Measurements from ENCODE around the gene STAT3.
"Not testable (repeated sequence)": the region's sequence is repeated elsewhere in the genome, so short reads cannot be mapped to it uniquely, and the experiment has no call there.

Gene STAT3

GRCh38 chr17:42380935-42381334, 7.3 kb downstream of the STAT3 start:
- DNase-seq = no peak

DNA sequence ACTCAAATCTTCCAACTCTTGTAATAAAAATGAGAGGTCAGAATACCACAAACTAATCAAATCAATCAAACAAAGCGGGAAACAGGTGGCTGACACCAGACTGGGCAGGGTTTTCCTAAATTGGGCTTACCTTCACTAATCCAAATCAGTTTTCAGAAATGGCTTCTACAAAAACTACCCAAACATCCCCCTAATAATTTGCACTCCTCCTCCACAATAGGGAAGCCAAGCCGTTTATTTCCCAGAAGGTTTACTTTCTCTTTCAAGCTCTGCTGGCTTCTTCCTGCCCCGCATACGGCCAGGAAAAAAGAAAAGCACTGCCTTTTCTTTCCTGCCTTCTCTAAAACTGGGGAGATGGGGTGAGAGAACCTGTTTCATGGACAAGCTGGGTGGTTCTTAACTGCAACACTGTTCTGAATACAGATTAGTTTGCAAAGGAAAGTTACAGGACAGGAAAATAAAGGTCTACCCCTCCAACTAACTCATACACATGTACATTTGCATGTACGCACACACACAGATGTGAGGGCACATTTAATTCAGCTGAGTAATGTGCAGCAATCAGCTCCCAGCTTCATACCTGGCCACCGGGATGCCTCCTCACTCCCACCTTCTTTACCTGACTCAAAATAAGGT, 9.2 kb downstream of the STAT3 start:
- peak in 2 of 3 experiments; percentile 58 to 60 for DNase-seq

GRCh38 chr17:42378359-42378958, 9.8 kb downstream of the STAT3 start:
- peak in 1 of 3 experiments; percentile 50 for DNase-seq

- DNase-seq = no peak
Observed at GRCh38 chr17:42373896-42374295, 14.3 kb downstream of the STAT3 start.

- DNase-seq = no peak
Observed at GRCh38 chr17:42372142-42372541, 16.1 kb downstream of the STAT3 start.

- not testable (repeated sequence) for DNase-seq
Observed at GRCh38 chr17:42368797-42369561, 19.3 kb downstream of the STAT3 start.

DNA sequence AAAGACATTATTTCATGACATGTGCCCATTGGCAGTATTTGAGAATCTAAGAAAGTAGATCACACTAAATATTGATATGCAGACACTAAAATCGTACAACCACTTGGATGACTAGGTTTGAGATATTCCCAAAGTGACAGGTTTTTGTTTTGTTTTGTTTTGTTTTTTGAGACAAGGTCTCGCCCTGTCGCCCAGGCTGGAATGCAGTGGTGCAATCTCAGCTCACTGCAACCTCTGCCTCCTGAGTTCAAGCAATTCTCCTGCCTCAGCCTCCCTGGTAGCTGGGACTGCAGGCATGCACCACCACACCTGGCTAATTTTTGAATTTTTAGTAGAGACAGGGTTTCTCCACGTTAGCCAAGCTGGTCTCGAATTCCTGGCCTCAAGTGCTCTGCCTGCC, 19.9 kb downstream of the STAT3 start:
- not testable (repeated sequence) for DNase-seq

DNA sequence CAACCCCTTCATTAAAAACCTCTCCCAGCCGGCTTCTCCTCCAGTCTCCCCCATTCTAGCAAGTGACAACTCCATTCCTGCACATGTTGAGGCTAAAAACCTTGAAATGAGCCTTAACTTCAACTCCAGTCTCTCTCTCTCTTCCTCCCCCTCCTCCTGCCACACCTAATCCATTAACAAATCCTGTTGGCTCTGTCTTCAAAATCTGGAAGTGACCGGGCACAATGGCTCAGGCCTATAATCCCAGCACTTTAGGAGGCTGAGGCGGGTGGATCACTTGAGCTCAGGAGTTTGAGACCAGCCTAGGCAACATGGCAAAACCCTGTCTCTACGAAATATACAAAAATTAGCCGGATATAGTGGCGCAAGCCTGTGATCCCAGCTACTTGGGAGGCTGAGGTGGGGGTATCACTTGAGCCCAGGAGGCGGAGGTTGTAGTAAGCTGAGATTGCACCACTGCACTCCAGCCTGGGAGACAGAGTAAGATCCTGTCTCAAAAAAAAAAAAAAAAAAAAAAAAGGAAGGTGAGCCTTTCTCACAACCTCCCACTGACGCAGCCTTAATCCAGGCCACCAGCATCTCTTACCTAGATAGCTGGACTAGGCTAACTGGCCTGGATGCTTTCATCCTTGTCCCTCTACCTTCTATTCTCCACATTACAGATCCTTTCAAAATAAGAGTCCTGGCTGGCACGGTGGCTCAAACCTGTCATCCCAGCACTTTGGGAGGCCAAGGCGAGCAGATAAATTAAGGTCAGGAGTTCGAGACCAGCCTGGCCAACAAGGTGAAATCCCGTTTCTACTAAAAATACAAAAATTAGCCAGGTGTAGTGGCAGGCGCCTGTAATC, 21.8 kb downstream of the STAT3 start:
- DNase-seq = not testable (repeated sequence)

DNA sequence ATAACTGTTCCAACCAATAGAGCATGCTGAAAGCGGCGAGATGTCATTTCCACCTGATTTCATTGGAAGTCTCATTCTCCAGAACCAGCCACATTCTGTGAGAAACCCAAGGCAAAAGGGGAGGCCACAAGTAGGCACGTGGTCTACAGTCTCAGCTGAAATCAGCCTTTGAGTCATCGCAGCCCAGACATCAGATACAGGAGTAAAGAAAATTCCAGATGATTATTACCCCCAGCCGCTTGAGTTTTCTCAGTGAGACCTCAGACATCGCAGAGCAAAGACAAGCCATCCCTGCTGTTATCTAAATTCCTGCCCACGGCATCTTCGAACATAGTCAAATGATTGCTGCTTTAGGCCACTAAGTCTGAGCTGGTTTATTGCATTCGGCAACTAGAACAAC, 23.1 kb downstream of the STAT3 start:
- no peak for DNase-seq

GRCh38 chr17:42363767-42364585, 24.3 kb downstream of the STAT3 start:
- no peak for DNase-seq

GRCh38 chr17:42363231-42363630, 25.0 kb downstream of the STAT3 start:
- DNase-seq = no peak

DNA sequence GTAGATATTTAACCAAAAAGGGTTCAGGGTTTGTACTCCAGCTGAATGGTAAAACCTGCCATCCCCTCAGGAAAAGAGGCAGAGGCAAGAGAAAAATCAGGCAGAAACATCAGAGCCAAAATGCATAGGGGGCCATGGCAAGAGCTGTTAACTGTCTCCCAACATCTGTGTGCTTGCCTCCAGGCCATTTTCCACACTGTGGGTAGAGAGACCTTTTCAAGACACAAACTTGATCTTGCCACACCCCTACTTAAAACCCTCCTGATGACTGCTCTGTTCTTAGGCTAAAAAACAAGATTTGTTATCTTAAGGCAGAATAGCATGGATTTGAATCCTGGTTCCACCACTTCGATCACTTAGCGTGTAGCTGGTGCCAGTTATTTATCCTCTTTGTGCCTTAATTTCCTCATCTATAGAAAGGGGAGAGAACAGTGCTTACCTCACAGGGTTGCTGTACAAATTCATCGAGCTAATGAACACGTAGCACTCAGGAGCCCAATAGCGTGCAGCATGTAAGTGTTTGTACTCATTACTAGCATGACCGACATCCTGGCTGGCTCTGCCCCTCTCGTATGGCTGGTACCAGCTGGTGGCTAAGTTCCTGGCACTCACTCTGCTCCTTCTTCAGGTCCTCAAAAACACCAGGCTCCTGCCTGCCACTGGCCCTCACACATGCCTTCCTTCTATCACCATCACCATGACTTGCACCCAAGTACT, 25.8 kb downstream of the STAT3 start:
- peak; percentile 2 to 22 (median 16) for DNase-seq

DNA sequence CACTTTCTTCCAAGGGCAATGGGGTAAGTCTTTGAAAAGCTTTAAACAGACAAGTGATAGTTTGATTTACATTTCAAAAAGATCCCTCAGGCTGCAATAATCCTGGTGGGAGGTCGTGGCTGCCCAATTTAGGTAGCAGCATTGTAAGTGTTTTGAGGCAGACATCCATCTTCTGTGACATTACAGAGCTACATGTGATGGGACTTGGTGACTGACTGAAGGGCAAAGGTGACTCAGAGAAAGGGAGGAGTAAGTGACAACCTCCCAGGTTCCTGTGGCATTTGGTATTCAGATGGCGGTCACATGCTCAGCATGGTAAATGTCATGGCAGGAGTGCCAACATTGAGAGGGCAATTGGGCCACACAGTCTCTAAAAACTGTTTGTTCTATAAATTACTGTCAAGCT, 26.5 kb downstream of the STAT3 start:
- peak in 2 of 3 experiments; percentile 2 to 36 for DNase-seq

DNA sequence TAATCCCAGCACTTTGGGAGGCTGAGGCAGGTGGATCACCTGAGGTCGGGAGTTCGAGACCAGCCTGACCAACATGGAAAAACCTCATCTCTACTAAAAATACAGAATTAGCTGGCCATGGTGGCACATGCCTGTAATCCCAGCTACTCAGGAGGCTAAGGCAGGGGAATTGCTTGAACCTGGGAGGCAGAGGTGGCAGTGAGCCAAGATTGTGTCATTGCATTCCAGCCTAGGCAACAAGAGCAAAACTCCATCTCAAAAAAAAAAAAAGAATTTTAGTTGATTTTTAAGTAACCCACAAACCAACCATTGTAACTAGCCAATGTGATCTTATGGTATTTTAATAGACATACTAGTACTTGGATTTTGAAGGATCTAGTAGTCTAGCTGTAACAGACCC, 27.9 kb downstream of the STAT3 start:
- not testable (repeated sequence) for DNase-seq

DNA sequence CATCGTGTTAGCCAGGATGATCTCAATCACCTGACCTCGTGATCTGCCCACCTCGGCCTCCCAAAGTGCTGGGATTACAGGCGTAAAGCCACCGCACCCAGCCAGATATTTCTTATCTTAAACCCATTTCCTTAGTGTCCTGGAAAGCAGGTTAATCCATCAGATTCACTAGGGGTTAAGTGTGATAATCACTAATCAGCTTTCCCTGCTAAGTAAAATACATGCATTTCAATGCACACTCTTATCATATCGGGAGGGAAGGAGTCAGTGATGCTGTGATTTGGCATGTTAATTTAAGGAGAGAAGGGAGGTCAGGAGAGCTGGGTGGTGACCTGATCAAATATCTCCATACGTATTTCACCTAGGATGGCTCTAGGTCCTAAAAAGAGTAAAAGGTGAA, 29.1 kb downstream of the STAT3 start:
- DNase-seq = no peak

GRCh38 chr17:42358434-42358833, 29.8 kb downstream of the STAT3 start:
- no peak for DNase-seq

- no peak for DNase-seq
Observed at GRCh38 chr17:42354956-42355843, 33.0 kb downstream of the STAT3 start.

DNA sequence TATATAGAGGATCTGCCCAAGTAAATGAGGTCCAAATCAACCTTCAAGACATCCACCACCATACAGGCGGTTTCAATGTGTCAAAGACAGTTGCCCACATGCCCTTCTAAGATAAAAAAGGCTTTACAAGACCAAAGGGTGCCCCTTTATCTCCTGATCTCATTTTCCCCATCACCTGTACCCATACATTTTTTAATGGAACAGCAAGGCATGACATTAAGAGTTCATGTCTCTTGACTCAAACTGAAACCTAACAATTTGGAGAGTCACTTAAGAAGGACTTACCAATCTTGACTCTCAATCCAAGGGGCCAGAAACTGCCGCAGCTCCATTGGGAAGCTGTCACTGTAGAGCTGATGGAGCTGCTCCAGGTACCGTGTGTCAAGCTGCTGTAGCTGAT, 40.1 kb downstream of the STAT3 start:
- DNase-seq = no peak

- DNase-seq = no peak
Observed at GRCh38 chr17:42347606-42348005, 40.6 kb downstream of the STAT3 start.

DNA sequence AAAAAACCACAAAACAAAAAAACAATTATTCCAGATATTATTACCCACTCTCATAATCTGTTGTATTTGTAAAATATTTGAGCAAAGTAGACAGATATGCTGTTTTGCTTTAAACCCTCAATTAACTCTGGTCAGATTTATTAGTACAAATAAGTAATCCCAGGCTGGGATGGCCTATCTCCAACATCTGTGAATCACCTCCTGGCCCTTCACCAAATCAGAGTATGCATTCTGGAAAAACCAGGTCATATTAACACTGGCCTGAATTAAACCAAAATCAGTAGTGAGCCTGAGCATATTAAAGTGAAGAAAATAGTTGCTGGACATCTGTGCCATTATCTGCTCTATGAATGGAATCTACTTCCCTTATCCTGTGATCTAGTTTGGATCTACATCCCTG, 41.0 kb downstream of the STAT3 start:
- no peak for DNase-seq
